ENCODE results near the gene COL28A1.
"Not testable (repeated sequence)": the region's sequence is repeated elsewhere in the genome, so short reads cannot be mapped to it uniquely, and the experiment has no call there.

The COL28A1 gene

GRCh38 chr7:7566651-7567611 lies 31.3 kb upstream of the COL28A1 start, which contains the start of gene MIOS:
MIOS (plus strand) TSS chr7:7566884; CDS start chr7:7572476, 5,592 bp downstream.
- H3K27me3 Mint-ChIP-seq, result no peaks in the 10 kb centered on the region

GRCh38 chr7:7565746-7566650 lies 30.3 kb upstream of the COL28A1 start:
- peaks cover 29% of the 10 kb centered on the region for H3K4me1 Mint-ChIP-seq (ENCODE audit: low read depth)
- H3K27ac Mint-ChIP-seq, result no peak overlapping the region
- H3K4me3 Mint-ChIP-seq, result no peak overlapping the region
- H3K9me3 Mint-ChIP-seq, result no peaks in the 10 kb centered on the region
- intact Hi-C loops (cut with micrococcal nuclease), result loop anchor here (5.0 to 10.0 kb wide), 4 partner anchors 311 to 861 kb away; partner anchors contain the start of genes C1GALT1, GLCCI1 and ZNF12
- no peaks in the 10 kb centered on the region for H3K27me3 Mint-ChIP-seq
- H3K36me3 Mint-ChIP-seq (ENCODE audit: low read depth), result peaks cover 17% of the 10 kb centered on the region

More at GRCh38 chr7:7566651-7567611, 31.3 kb upstream of the COL28A1 start, which contains the start of gene MIOS:
- H3K4me1 Mint-ChIP-seq (ENCODE audit: low read depth), result peaks cover 29% of the 10 kb centered on the region
- peaks cover 17% of the 10 kb centered on the region for H3K36me3 Mint-ChIP-seq (ENCODE audit: low read depth)
- H3K27ac Mint-ChIP-seq, result no peak within 1 kb of the TSS
- H3K4me3 Mint-ChIP-seq, result peak within 1 kb of the TSS; percentile 70
- intact Hi-C loops (cut with micrococcal nuclease), result loop anchor here (5.0 to 10.0 kb wide), 4 partner anchors 312 to 862 kb away; partner anchors contain the start of genes C1GALT1, GLCCI1 and ZNF12
- H3K9me3 Mint-ChIP-seq, result no peaks in the 10 kb centered on the region

- H3K27me3 Mint-ChIP-seq, result no peaks in the 10 kb centered on the region
- intact Hi-C loops (cut with micrococcal nuclease), result loop anchor here (5.0 to 10.0 kb wide), 4 partner anchors 310 to 860 kb away; partner anchors contain the start of genes C1GALT1, GLCCI1 and ZNF12
- peaks cover 23% of the 10 kb centered on the region for H3K4me1 Mint-ChIP-seq (ENCODE audit: low read depth)
- peaks cover 10% of the 10 kb centered on the region for H3K36me3 Mint-ChIP-seq (ENCODE audit: low read depth)
- no peaks in the 10 kb centered on the region for H3K9me3 Mint-ChIP-seq
- no peak overlapping the region for H3K27ac Mint-ChIP-seq
- H3K4me3 Mint-ChIP-seq, result no peak overlapping the region
Observed at GRCh38 chr7:7565018-7565680, 29.5 kb upstream of the COL28A1 start.

- intact Hi-C loops (cut with micrococcal nuclease), result loop anchor here (10.0 kb wide), 2 partner anchors 310 to 860 kb away; partner anchors contain the start of gene ZNF12
Observed at GRCh38 chr7:7564323-7564780, 28.7 kb upstream of the COL28A1 start.

GRCh38 chr7:7563813-7564212 lies 28.1 kb upstream of the COL28A1 start:
- Mint-ChIP-seq H3K36me3 (ENCODE audit: low read depth) (no peaks in the 10 kb centered on the region), H3K27ac (no peak overlapping the region), H3K9me3 (peaks cover 11% of the 10 kb centered on the region), H3K27me3 (no peaks in the 10 kb centered on the region), H3K4me3 (no peak overlapping the region), H3K4me1 (ENCODE audit: low read depth) (peaks cover 10% of the 10 kb centered on the region)
- intact Hi-C loops (cut with micrococcal nuclease), result loop anchor here (10.0 kb wide), 2 partner anchors 309 to 859 kb away; partner anchors contain the start of gene ZNF12

More at GRCh38 chr7:7564323-7564780, 28.7 kb upstream of the COL28A1 start:
- no peak overlapping the region for H3K4me3 Mint-ChIP-seq
- H3K4me1 Mint-ChIP-seq (ENCODE audit: low read depth), result peaks cover 15% of the 10 kb centered on the region
- H3K27ac Mint-ChIP-seq, result no peak overlapping the region
- H3K36me3 Mint-ChIP-seq (ENCODE audit: low read depth), result peaks cover 2% of the 10 kb centered on the region
- H3K9me3 Mint-ChIP-seq, result peaks cover 5% of the 10 kb centered on the region
- H3K27me3 Mint-ChIP-seq, result no peaks in the 10 kb centered on the region

- Mint-ChIP-seq H3K4me1 (ENCODE audit: low read depth) (peaks cover 4% of the 10 kb centered on the region), H3K27ac (no peak overlapping the region), H3K27me3 (no peaks in the 10 kb centered on the region), H3K36me3 (ENCODE audit: low read depth) (no peaks in the 10 kb centered on the region), H3K9me3 (peaks cover 16% of the 10 kb centered on the region), H3K4me3 (no peak overlapping the region)
- intact Hi-C loops (cut with micrococcal nuclease), result loop anchor here (10.0 kb wide), 2 partner anchors 308 to 858 kb away; partner anchors contain the start of gene ZNF12
Observed at GRCh38 chr7:7563269-7563668, 27.6 kb upstream of the COL28A1 start.

GRCh38 chr7:7562736-7563135 lies 27.1 kb upstream of the COL28A1 start:
- Mint-ChIP-seq H3K4me3 (no peak overlapping the region), H3K4me1 (ENCODE audit: low read depth) (no peaks in the 10 kb centered on the region), H3K9me3 (peaks cover 21% of the 10 kb centered on the region), H3K27ac (no peak overlapping the region), H3K36me3 (ENCODE audit: low read depth) (no peaks in the 10 kb centered on the region), H3K27me3 (no peaks in the 10 kb centered on the region)
- intact Hi-C loops (cut with micrococcal nuclease), result loop anchor here (10.0 kb wide), 2 partner anchors 308 to 858 kb away; partner anchors contain the start of gene ZNF12

GRCh38 chr7:7561591-7561990 lies 25.9 kb upstream of the COL28A1 start:
- intact Hi-C loops (cut with micrococcal nuclease), result loop anchor here (10.0 kb wide), 2 partner anchors 307 to 857 kb away; partner anchors contain the start of gene ZNF12
- not testable (repeated sequence) for H3K4me1 Mint-ChIP-seq (ENCODE audit: low read depth); H3K27me3 Mint-ChIP-seq; H3K36me3 Mint-ChIP-seq (ENCODE audit: low read depth); H3K27ac Mint-ChIP-seq; H3K4me3 Mint-ChIP-seq
- H3K9me3 Mint-ChIP-seq, result peaks cover 27% of the 10 kb centered on the region

GRCh38 chr7:7557252-7557651 lies 21.6 kb upstream of the COL28A1 start:
- Mint-ChIP-seq H3K9me3 (peaks cover 27% of the 10 kb centered on the region), H3K4me3 (no peak overlapping the region), H3K27me3 (no peaks in the 10 kb centered on the region), H3K36me3 (ENCODE audit: low read depth) (no peaks in the 10 kb centered on the region), H3K27ac (no peak overlapping the region), H3K4me1 (ENCODE audit: low read depth) (no peaks in the 10 kb centered on the region)
- intact Hi-C loops (cut with micrococcal nuclease), result no loop called here

GRCh38 chr7:7556852-7557251 lies 21.2 kb upstream of the COL28A1 start:
- Mint-ChIP-seq H3K4me1 (ENCODE audit: low read depth) (no peaks in the 10 kb centered on the region), H3K4me3 (no peak overlapping the region), H3K36me3 (ENCODE audit: low read depth) (no peaks in the 10 kb centered on the region), H3K27ac (no peak overlapping the region), H3K9me3 (peaks cover 27% of the 10 kb centered on the region), H3K27me3 (no peaks in the 10 kb centered on the region)
- intact Hi-C loops (cut with micrococcal nuclease), result no loop called here

- Mint-ChIP-seq H3K4me1 (ENCODE audit: low read depth) (no peaks in the 10 kb centered on the region), H3K4me3 (no peak overlapping the region), H3K27me3 (no peaks in the 10 kb centered on the region), H3K9me3 (peaks cover 27% of the 10 kb centered on the region), H3K27ac (no peak overlapping the region), H3K36me3 (ENCODE audit: low read depth) (no peaks in the 10 kb centered on the region)
- intact Hi-C loops (cut with micrococcal nuclease), result no loop called here
Observed at GRCh38 chr7:7554649-7555575, 19.2 kb upstream of the COL28A1 start.

- Mint-ChIP-seq H3K4me3 (no peak overlapping the region), H3K27ac (no peak overlapping the region), H3K4me1 (ENCODE audit: low read depth) (no peaks in the 10 kb centered on the region), H3K9me3 (peaks cover 18% of the 10 kb centered on the region), H3K27me3 (no peaks in the 10 kb centered on the region), H3K36me3 (ENCODE audit: low read depth) (no peaks in the 10 kb centered on the region)
- intact Hi-C loops (cut with micrococcal nuclease), result no loop called here
Observed at GRCh38 chr7:7554021-7554432, 18.4 kb upstream of the COL28A1 start.
